GM19395 (cell line): Measurements from ENCODE around the gene STARD13.
A peak's percentile ranks its signal among the peaks of the same experiment; 100 is the strongest.

Source experiments
- ATAC-seq: cut with Tn5 transposase; IDR thresholded peaks from one replicate; pipeline ENCODE4 v1.9.1; 2021; ENCODE audit warnings: mild to moderate bottlenecking, moderate library complexity; ENCODE audit not compliant: unreplicated experiment

The STARD13 gene

GRCh38 chr13:33311040-33311439, 25.5 kb upstream of the STARD13 start:
- ATAC-seq, result no peak

- no peak for ATAC-seq
These were observed 24.9 kb upstream of the STARD13 start for GRCh38 chr13:33310245-33311038.

GRCh38 chr13:33308863-33309262, 23.3 kb upstream of the STARD13 start:
- no peak for ATAC-seq

GRCh38 chr13:33307843-33308242, 22.3 kb upstream of the STARD13 start:
- ATAC-seq, result no peak

- ATAC-seq, result no peak
These were observed 18.5 kb upstream of the STARD13 start for GRCh38 chr13:33303855-33304597.

DNA sequence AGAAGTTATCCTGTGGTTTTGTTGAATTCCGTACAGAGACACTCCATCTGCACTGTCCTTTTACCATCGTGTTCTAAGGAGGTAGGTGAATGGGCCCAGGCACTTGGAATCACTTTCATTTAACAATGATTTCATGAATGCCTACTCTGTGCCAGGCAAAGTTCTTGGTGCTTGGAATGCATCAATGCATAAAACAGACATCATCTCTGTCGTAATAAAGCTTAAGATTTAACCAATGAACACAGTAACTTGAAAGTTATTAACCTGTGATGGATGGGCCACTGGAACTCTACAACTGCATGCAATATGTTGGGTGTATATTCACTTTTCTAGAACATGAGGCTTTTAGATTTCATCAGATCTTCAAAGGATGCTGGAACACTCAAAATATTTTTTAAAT, 14.1 kb upstream of the STARD13 start:
- ATAC-seq, result no peak

DNA sequence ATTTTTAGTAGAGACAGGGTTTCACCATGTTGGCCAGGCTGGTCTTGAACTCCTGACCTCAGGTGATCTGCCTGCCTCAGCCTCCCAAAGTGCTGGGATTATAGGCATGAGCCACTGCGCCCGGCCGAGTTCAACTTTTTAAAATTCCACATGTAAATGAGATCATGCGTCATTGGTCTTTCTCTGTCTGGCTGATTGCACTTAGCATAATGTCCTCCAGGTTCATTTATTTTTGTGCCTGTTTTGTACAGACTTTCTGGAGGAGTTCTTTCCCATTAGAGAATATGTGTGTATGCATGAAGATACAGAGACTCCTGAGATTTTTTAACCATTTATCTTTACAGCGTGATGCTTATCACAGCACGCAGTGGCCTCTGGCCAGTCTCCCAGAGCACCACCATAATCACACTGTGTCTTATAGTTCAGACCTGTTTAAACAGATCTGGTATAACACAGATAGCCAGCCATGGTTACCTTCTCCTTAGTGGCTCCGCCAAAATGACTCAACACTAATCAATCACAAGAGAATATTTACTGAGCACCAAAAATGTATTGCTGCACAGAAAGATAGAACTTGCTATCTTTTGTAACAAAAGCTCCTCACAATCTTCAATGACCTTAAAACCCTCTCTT, 11.4 kb upstream of the STARD13 start:
- ATAC-seq, result no peak

DNA sequence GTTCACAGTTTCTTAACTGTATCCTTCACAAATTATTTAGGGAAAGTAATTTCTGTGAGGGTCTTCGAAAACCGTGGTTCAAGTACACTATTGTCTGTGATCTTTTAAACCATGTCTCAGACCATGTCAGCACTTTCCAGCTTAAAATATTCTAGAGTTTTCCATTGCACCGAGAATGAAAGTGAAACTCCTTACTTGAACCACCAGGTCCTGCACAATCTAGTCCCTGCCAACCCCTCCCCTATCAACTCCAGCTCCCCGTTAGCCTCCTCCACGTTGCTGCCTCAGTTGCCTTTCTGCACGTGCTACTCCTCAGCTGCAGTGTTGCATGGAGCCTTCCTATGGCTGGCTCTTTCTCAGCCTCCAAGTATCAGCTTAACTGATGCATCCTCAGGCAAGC, 7.2 kb upstream of the STARD13 start:
- ATAC-seq, result no peak

- ATAC-seq, result no peak
These were observed 4.9 kb upstream of the STARD13 start for GRCh38 chr13:33290421-33290965.

DNA sequence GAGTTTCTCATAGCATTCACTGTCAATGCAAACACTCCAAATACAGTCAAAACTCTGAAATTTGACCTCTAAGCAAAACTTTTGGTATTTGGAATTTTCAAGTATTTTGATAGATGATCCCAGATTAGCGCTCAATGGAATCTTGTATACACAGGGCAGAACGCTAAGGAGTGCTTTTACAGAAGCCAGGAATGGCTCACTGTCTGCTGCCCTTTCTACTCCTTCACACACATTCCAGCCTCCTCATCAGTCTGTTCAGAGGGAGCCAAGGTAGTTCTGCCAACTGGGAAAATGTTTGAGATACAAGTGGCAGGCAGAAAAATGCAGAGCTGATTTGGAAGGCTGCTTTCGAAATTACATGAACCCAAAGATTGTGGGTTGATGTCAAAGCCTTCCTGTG, 4.4 kb upstream of the STARD13 start:
- no peak for ATAC-seq

DNA sequence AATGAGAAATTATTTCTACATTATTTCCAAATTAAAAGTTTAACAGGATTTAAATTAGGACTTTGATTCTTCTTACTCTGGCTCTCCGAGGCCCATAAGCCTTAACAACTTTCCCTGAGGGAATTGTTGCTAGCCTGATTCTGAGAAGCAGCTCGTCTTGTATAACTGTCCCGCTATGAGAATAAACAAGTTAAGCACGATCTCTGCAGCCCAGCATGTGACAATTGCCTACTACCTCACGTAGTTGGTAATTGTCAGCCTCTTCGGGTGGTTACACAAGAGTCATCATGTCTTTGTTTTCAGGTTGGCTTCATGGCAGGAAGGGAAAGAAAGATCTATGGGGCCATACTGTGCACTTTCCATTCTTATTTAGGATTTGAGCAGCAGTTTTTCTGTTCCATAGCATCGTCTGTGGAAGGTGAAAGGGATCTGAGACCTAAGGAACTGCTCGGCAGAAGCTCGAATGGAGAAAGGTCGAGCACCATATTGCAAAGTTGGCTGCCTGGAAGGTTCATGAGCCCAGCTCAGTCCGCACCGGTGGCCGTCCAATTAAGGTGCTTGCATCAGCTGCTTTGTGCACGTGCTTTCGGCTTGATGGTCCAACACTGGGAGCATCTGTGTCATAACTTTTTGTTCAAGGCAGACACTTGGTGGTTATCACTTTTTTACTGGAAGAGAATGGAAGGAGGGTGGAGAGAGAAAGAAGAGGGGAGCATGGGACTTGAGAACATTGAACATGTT, 1.8 kb upstream of the STARD13 start:
- ATAC-seq, result no peak

GRCh38 chr13:33286128-33286527, 573 bp upstream of the STARD13 start:
- ATAC-seq, result no peak

DNA sequence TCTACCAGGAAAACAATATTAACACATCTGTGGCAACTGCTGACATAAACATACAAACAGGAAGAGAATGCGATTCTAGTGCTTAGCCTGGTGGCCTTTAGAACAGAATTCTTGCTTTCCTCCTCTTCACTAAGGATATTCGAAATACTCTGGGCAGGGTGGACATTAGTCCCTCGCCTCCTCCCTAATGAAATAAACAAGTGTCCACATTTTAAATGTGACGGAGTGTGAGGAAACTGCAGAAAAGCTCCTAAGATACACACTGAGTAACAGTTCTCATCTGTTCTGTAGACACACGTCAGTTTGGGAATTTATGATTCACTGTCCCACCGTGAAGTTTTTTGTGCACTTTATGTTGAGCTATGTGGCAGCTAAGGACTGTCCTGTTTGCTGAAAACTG, 639 bp downstream of the STARD13 start:
- ATAC-seq, result peak; percentile 23

DNA sequence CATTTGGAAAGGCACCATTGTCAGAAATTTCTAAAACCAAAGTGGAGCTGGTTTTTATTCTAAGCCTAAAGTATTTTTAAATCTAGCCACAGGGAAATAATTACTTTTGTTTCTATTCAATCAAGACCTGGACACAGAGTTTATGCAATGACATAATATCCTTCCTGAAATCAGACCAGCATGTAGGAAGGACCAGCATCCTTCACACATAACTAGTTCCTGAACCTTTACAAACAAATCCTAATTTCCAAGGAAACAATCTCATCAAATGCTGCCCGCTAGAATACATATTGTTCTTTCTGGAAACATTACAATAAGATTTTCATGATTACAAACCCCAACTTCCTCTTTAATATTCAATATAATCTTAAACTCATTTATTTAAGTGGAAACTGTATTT, 1.5 kb downstream of the STARD13 start:
- ATAC-seq, result no peak

GRCh38 chr13:33283195-33283911, 2.2 kb downstream of the STARD13 start:
- no peak for ATAC-seq

DNA sequence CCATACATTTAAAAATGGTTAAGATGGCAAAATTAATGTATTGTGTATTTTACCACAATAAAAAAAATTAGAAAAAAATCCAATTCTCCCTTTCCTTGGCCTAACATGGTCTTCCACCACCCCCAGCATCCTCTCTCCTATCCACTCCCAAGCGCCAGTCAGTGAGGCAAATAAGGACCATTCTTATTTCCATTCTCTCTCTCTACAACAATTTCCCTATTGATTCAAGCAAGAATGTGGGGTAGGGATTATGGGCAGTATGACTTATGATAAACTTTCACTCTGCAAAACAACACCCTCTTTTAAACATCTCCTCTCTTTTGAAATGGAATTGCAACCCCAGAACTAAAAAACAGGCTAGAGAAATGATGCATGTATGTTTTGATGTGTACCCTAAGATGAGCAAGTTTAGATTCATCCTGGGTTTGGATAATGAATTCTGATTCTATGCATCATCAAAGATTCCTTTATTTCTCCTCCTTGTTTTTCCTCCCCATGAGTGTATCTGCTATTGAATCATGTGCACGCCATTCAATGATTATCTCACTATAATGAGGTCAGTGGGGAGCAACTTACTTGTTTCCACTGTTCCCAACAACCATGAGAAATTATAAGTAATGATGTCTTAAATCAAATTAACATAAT, 3.5 kb downstream of the STARD13 start:
- no peak for ATAC-seq

GRCh38 chr13:33280923-33281322, 4.6 kb downstream of the STARD13 start:
- no peak for ATAC-seq

- no peak for ATAC-seq
These were observed 5.2 kb downstream of the STARD13 start for GRCh38 chr13:33280279-33280905.
